ENCODE results near the gene SYTL4. TPM values are rescaled to one million over a fixed set of nuclear protein-coding genes. Genes with fewer than 3 reads are reported as not detected.
"Not testable (repeated sequence)": the region's sequence is repeated elsewhere in the genome, so short reads cannot be mapped to it uniquely, and the experiment has no call there.

SYTL4 gene
- total RNA-seq, 2 donors from 2014 or later, result 30.4 to 30.7 TPM

DNA sequence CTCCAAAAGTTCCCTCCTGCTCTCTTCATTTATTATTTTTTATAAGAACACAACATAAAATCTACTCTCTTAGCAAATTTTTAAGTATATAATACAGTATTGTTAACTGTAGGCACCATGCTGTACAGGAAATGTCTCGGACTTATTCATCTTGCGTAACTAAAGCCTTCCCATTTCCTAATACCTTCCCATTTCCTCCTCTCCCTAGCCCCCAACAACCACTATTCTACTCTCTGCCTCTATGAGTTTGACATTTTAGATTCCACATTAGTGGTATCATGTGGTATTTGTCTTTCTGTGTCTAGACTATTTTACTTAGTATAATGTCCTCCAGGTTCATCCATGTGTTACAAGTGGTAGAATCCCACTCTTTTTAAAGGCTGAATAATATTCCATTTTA lies 15.8 kb upstream of the SYTL4 start:
- no peak for DNase-seq
- intact Hi-C loops (cut with DNase I), result no loop called here
- Histone ChIP-seq H3K4me3 (no peak overlapping the region), H3K27ac (no peak overlapping the region), H3K9ac (ENCODE audit: low read depth in 2 of 2, low read length in 2 of 2) (no peak overlapping the region), H3K36me3 (no peaks in the 10 kb centered on the region), H3K9me3 (no peaks in the 10 kb centered on the region), H3K27me3 (no peaks in the 10 kb centered on the region), H3K4me1 (no peaks in the 10 kb centered on the region)
- TF ChIP-seq CTCF (IDR thresholded peaks at IDR 0.05), result no peak

GRCh38 chrX:100747090-100747489 lies 15.2 kb upstream of the SYTL4 start:
- Histone ChIP-seq H3K27ac (peak overlapping the region; percentile 30), H3K4me3 (no peak overlapping the region)
- intact Hi-C loops (cut with DNase I), result no loop called here

DNA sequence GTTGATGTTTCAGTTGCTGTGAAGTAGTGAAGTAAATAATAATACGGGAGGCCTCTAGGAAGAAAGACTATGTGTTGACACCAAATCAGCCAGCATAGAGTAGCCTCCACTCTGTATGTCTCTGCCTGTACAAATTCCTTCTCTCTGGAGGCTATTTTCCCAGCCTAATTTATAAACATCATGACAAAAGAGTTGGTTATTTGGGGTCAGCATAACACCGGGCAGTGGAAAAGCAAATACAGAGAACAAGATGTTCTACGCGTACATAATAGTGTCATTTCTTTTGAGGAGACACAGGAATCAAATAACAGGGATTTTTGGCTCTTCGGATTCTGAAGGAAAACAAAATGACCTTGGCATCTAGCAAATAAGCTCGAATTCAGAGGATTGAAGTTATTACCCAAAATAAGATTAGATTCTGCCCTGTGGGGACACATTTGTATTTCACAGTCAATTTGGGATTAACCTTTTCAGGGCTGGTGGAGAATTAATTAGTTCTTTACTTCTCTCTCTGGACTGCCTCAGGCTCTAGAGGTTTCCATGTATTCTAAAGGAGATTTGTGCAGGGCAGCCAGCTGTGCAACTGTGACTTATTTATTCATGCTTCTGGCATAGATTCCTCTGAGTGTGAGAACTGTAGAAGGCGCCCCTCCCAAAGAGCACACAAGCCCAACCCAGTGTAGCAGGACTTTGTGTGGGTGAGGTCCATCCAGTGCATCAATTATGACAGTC lies 14.1 kb upstream of the SYTL4 start:
- peak; percentile 66 for DNase-seq
- Histone ChIP-seq H3K36me3 (no peaks in the 10 kb centered on the region), H3K9me3 (no peaks in the 10 kb centered on the region), H3K27ac (peak overlapping the region; percentile 59), H3K9ac (ENCODE audit: low read depth in 2 of 2, low read length in 2 of 2) (no peak overlapping the region), H3K27me3 (peaks cover 1% of the 10 kb centered on the region), H3K4me3 (no peak overlapping the region), H3K4me1 (no peaks in the 10 kb centered on the region)
- no peak for TF ChIP-seq CTCF (IDR thresholded peaks at IDR 0.05)
- intact Hi-C loops (cut with DNase I), result no loop called here

More at GRCh38 chrX:100747090-100747489, 15.2 kb upstream of the SYTL4 start:
- Histone ChIP-seq H3K9me3 (no peaks in the 10 kb centered on the region), H3K27me3 (no peaks in the 10 kb centered on the region), H3K4me1 (no peaks in the 10 kb centered on the region), H3K36me3 (no peaks in the 10 kb centered on the region), H3K9ac (ENCODE audit: low read depth in 2 of 2, low read length in 2 of 2) (no peak overlapping the region)
- no peak for DNase-seq
- TF ChIP-seq CTCF (IDR thresholded peaks at IDR 0.05), result no peak

DNA sequence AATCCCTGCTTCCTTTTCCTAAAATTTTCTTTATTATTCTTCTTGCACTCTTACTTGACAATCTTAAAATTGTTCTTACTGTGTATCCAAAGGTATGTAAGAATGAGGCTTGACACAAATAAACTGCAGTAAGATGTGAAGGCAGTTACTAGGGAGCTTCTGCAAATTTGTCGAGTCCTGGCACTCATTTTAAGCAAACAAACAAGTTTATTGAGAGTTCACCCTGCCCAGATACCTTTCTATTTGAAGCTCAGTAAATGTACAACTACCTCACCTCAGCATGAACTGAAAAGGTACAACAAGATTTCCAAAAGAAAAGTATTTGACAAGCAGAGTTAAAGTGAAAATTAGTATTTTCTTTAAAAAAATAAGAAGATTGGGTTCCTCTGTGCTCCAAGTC lies 13.3 kb upstream of the SYTL4 start:
- no peak for TF ChIP-seq CTCF (IDR thresholded peaks at IDR 0.05)
- no peak overlapping the region for H3K4me3 ChIP-seq
- no peak overlapping the region for H3K9ac ChIP-seq (ENCODE audit: low read depth in 2 of 2, low read length in 2 of 2)
- intact Hi-C loops (cut with DNase I), result no loop called here
- DNase-seq, result no peak
- H3K27ac ChIP-seq, result peak overlapping the region; percentile 59
- no peaks in the 10 kb centered on the region for H3K9me3 ChIP-seq
- H3K4me1 ChIP-seq, result no peaks in the 10 kb centered on the region
- H3K36me3 ChIP-seq, result no peaks in the 10 kb centered on the region
- H3K27me3 ChIP-seq, result peaks cover 5% of the 10 kb centered on the region

DNA sequence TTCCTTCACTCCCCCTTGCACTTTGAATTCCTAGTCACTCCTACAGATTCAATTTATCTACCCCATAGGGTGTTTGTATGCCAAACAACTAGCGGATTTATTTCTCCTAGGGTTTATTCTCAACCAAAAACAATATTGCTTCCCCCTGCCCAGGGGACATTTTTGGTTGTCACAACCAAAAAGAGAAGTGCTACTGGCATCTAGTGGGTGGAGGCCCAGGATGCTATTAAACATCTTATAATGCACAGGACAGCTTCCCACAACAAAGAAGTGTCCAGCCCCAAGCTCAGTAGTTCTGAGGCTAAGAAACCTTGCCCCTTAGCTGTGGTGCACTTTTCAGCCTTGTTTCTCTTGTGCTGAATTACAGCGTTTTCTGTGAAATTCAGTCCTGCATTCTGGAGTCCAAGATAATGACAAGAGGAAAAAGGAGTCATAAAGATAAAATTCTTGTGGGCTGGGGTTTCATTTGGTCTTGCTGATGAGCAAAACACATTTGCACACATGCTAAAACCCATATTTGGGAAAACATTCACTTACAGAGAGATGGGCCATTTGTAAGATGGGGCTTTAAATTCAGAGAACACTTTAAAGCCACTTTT lies 11.2 kb upstream of the SYTL4 start:
- no peaks in the 10 kb centered on the region for H3K36me3 ChIP-seq
- intact Hi-C loops (cut with DNase I), result no loop called here
- no peaks in the 10 kb centered on the region for H3K9me3 ChIP-seq
- DNase-seq, result no peak
- TF ChIP-seq CTCF (IDR thresholded peaks at IDR 0.05), result no peak
- H3K4me1 ChIP-seq, result no peaks in the 10 kb centered on the region
- no peak overlapping the region for H3K9ac ChIP-seq (ENCODE audit: low read depth in 2 of 2, low read length in 2 of 2)
- H3K27me3 ChIP-seq, result peaks cover 5% of the 10 kb centered on the region
- no peak overlapping the region for H3K27ac ChIP-seq
- no peak overlapping the region for H3K4me3 ChIP-seq

DNA sequence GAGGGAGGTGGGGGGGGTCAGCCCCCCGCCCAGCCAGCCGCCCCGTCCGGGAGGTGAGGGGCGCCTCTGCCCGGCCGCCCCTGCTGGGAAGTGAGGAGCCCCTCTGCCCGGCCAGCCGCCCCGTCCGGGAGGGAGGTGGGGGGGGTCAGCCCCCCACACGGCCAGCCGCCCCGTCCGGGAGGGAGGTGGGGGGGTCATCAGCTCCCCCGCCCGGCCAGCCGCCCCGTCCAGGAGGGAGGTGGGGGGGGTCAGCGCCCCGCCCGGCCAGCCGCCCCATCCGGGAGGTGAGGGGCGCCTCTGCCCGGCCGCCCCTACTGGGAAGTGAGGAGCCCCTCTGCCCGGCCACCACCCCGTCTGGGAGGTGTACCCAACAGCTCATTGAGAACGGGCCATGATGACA lies 7.9 kb downstream of the SYTL4 start:
- H3K9me3 ChIP-seq; DNase-seq; H3K27me3 ChIP-seq; H3K9ac ChIP-seq (ENCODE audit: low read depth in 2 of 2, low read length in 2 of 2); H3K4me1 ChIP-seq; intact Hi-C loops (cut with DNase I); H3K27ac ChIP-seq; H3K4me3 ChIP-seq; H3K36me3 ChIP-seq: not testable (repeated sequence)

Measured in colonic mucosa (tissue), 4 donors.